Dermis microvascular lymphatic vessel endothelial cell (primary cell): ENCODE results near the gene ADGRF3. TPM values are rescaled to one million over a fixed set of nuclear protein-coding genes. Genes with fewer than 3 reads are reported as not detected.
"Not testable (repeated sequence)": the region's sequence is repeated elsewhere in the genome, so short reads cannot be mapped to it uniquely, and the experiment has no call there.

Source experiments
- DNase-seq, 2 donors: peaks; one replicate each; pipeline versions ENCODE4 v3.0.0 to v3.0.0-alpha.2; 2010; ENCODE audit warnings: low read depth in 2 of 2
- total RNA-seq: library from RNA; depleted of rRNA; stranded (reverse); fragments of >200 nt; gene quantifications from 2 replicates; pipeline ENCODE4 v1.2.1, GENCODE V29; 2014

The ADGRF3 gene
- total RNA-seq, 1 donor from 2014 or later: under 0.01 TPM

DNA sequence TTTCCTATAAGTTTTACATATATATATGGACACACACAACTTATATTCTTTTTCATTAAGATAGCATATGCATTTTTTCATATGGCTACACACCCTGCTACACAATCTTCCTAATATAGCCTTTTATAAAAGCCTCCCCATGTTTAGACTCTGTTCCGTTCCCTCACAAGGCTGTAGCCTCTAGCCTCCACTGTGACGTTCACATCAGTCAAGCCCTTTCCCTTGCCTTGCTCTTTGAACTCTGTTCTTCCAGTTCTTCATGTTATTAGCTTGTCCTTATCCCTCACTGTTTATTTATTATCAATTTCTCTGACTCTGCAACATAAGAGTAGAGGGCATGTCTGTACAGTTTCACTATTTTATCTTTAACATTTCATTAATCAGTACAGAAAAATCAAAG is 63.0 kb downstream of the ADGRF3 start:
- DNase-seq: no peak

DNA sequence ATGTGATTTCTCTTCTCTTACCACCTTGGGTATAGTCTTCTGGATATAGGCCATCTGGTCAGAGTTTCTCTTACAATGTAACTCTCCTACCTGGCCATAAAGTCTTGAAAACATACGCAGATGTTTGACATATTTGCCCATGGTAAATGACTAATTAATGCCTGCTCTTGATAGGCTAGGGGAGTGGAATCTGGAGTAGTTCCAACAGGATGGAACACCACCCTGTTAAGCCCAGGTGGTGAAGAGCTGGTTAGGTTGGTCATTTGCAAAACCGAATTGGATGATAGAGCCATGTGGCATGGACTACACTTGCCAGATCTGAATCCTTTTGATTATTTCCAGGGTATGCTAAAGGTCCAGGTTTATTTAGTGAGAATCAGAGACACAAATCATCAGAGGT is 65.4 kb downstream of the ADGRF3 start:
- DNase-seq: no peak

DNA sequence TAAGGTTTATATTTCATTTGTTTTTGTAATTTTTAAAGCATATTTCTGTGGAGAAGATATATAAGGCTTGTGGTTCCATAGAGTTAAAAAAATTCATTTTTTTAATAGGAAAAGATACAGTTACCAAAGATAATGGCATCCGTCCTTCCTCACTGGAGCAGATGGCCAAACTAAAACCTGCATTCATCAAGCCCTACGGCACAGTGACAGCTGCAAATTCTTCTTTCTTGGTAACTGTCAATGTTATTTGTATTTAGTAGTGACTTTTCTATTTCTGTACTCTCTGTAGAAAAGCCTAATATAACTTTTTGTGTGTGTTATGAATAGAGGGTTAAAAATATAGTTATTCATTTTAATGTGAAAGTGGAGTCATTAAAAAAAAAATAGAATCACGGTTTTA is 66.7 kb downstream of the ADGRF3 start:
- no peak for DNase-seq

GRCh38 chr2:26276484-26277227 is 69.9 kb downstream of the ADGRF3 start:
- DNase-seq: no peak

DNA sequence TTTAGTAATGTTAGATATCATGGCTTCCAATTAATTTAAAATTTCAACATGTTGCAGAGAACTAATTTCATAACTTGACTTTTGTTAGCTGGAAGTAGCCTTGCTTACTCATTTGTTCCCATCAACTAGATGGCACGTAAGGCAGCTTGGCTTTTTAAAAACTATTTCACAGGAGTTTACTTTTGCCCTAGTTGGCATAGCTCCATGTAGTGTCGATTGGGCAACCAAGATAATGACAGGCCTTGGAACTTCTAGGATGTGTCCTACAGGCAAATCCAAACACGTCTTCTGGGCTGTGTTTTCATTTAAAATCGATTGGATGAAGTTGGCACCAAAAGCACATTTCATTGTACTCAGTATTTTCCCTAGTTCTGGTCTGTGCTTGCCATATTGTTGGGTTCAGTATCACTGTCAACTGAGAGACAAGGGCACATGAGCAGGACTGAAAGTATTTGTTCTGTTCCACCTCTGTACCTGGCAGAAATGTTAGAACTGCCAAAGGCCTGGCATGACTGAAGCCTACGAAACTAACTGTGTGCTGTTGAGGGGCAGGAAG is 72.5 kb downstream of the ADGRF3 start:
- peak; percentile 70 to 91 for DNase-seq

DNA sequence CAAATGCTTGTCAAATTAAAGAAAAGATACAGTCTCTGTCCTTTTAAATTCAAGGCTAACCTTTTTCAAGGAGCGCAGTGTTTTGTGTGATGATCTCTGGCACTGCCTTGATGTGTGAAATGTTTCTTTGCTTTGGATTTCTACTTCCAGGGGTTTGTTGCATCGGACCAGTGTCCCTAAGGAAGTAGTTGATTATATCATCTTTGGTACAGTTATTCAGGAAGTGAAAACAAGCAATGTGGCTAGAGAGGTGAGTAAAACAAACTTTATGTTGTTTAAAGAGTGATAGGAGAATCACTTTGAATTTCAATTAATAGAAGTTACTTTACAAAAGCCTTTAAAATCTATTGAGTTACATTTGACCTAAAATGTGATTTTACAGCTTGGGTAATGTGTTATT is 73.1 kb downstream of the ADGRF3 start:
- peak in 1 of 2 donors; percentile 21 for DNase-seq

DNA sequence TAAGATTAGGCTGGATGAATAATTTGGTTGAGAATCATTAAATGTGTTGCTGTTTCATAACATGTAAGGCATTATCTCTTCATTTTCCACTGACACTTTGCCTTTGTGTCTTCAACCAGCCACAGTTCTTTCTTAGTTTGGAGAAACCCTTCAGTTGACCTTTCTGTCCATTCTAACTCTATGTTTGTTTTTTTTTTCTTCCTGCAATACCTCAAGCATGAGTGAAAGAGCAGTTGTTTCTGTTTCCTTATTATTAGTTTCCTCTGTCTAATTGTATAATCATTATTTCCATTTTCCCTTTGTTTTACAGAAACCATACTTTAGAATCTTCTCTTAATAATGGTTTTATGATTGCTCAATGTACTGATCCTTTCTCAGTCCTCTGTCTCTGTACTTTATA is 76.2 kb downstream of the ADGRF3 start:
- no peak for DNase-seq

GRCh38 chr2:26269571-26270158 is 76.9 kb downstream of the ADGRF3 start:
- no peak for DNase-seq

GRCh38 chr2:26268670-26269385 is 77.8 kb downstream of the ADGRF3 start:
- not testable (repeated sequence) for DNase-seq

DNA sequence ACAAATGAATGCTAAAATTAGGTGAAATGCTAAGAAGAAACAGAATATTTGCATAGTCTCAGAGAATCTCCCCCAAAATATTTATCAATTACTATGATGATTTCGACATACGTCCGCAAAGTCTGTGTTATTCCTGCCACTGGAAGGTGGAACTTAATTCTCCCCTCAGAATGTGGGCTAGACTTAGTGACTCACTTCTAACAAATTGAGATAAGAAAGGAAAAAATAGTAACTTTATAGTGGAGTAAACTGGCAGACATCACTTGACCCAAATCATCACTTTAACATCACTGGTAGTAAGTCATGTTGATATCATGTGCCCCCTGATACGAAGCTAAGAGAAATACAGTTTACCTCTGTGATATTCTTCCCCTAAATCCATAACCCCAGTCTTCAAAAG is 78.4 kb downstream of the ADGRF3 start:
- DNase-seq: no peak

GRCh38 chr2:26258836-26259235 is 87.8 kb downstream of the ADGRF3 start:
- DNase-seq: not testable (repeated sequence)

Other genes starting within 250 kb of the ADGRF3 start
- 0.13 and 0.51 TPM in 2 replicates for gene GAREM2, start 173.7 kb downstream of the ADGRF3 start, total RNA-seq
- gene HADHA, start 102.2 kb downstream of the ADGRF3 start, total RNA-seq: 157 and 161 TPM in 2 replicates
- gene HADHB, start 101.8 kb downstream of the ADGRF3 start, total RNA-seq: 117 and 132 TPM in 2 replicates
- gene SELENOI, start 646 bp downstream of the ADGRF3 start, total RNA-seq: 10.0 and 16.3 TPM in 2 replicates
- gene DRC1, start 55.1 kb upstream of the ADGRF3 start, total RNA-seq: under 0.01 TPM in 1 of 2 replicates, not detected in the other
- 20.7 and 20.8 TPM in 2 replicates for gene OTOF, start 131.3 kb upstream of the ADGRF3 start, total RNA-seq